ENCODE measurements around the gene LYPD6.

DNA sequence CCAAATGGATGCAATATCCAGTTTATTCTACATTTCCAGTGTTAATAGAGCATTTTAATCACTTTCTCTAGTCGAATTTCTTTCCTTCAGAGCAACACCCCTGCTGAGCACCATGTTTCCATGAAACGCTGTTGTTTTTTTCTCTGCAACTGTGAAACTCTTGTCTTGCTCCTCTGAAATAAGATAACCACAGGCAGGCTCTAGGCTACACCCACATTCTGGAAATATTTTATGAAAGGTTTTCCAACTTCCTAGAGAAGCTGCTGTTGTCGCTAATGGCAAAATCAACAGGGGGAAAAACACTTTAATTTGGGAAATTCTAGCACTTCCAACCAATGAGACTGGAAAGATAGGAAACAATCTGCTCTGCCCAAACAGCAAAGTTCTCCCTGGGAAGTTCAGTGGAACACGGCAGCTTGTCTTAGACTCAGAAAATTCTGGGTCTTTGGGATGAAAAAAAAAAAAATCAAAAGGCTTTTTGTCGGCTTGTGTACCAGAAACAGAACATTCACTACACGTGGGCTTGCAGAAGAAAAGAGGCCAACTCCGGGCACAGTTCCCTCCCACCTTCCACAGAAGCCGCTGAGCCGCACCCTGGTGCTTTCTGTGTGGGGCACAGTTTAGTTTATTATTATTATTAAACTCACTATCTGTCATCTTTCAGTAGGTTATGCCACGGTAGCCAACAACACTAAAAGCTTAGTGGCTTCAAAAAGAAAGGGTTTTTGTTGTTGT is 158.5 kb downstream of the LYPD6 start:
- TF ChIP-seq GATA2 (CRISPR knock-in tag; IDR thresholded peaks at IDR 0.05) (no peak), RBM34 (IDR thresholded peaks at IDR 0.05; ENCODE audit: borderline replicate concordance, insufficient read depth, low read length) (no peak), CHD2 (IDR thresholded peaks at IDR 0.05; ENCODE audit: low read depth, low read length) (no peak), RAD21 (CRISPR knock-in tag; conservative IDR thresholded peaks at IDR 0.05 in 1 of 2, IDR thresholded peaks at IDR 0.05 in 1 of 2) (no peak), FOXM1 (IDR thresholded peaks at IDR 0.05; ENCODE audit: low read depth) (no peak), FOXM1 (CRISPR knock-in tag; IDR thresholded peaks at IDR 0.05; ENCODE audit: low read depth) (no peak), POLR2A (conservative IDR thresholded peaks at IDR 0.05) (no peak), DNMT1 (IDR thresholded peaks at IDR 0.05) (no peak), CAMTA2 (CRISPR knock-in tag; conservative IDR thresholded peaks at IDR 0.05) (no peak), ERF (CRISPR knock-in tag; IDR thresholded peaks at IDR 0.05) (no peak), GABPA (tag; conservative IDR thresholded peaks at IDR 0.05; ENCODE audit: low read depth) (no peak), L3MBTL2 (IDR thresholded peaks at IDR 0.05) (no peak), POLR2AphosphoS5 (IDR thresholded peaks at IDR 0.05; ENCODE audit: control insufficient read depth, insufficient read depth, low read depth, low read length) (no peak)
- TF ChIP-seq, protein P1, sequence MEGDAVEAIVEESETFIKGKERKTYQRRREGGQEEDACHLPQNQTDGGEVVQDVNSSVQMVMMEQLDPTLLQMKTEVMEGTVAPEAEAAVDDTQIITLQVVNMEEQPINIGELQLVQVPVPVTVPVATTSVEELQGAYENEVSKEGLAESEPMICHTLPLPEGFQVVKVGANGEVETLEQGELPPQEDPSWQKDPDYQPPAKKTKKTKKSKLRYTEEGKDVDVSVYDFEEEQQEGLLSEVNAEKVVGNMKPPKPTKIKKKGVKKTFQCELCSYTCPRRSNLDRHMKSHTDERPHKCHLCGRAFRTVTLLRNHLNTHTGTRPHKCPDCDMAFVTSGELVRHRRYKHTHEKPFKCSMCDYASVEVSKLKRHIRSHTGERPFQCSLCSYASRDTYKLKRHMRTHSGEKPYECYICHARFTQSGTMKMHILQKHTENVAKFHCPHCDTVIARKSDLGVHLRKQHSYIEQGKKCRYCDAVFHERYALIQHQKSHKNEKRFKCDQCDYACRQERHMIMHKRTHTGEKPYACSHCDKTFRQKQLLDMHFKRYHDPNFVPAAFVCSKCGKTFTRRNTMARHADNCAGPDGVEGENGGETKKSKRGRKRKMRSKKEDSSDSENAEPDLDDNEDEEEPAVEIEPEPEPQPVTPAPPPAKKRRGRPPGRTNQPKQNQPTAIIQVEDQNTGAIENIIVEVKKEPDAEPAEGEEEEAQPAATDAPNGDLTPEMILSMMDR (IDR thresholded peaks at IDR 0.05 in 2 of 3, conservative IDR thresholded peaks at IDR 0.05 in 1 of 3; ENCODE audit: insufficient read depth in 2 of 3, low read depth in 1 of 3, low read length in 3 of 3), result no peak
- TF ChIP-seq, protein P2, sequence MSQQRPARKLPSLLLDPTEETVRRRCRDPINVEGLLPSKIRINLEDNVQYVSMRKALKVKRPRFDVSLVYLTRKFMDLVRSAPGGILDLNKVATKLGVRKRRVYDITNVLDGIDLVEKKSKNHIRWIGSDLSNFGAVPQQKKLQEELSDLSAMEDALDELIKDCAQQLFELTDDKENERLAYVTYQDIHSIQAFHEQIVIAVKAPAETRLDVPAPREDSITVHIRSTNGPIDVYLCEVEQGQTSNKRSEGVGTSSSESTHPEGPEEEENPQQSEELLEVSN (IDR thresholded peaks at IDR 0.05; ENCODE audit: borderline replicate concordance in 1 of 2, extremely low read depth in 1 of 2, insufficient read depth in 1 of 2, insufficient read length in 1 of 2, low read depth in 1 of 2, low read length in 1 of 2, poor library complexity in 1 of 2, severe bottlenecking in 1 of 2), result no peak
